DND-41 (cell line): ENCODE measurements around the gene SULT1B1.

ENCODE experiments used
- ATAC-seq: fragments of 200-7000 bp; cut with Tn5 transposase; 3 replicates; pipeline ENCODE4 v1.9.1; 2021; ENCODE audit warnings: low read depth; ENCODE audit not compliant: insufficient read depth
- DNase-seq: peaks from one replicate; pipeline ENCODE4 v3.0.0-alpha.2; 2020
- H2AFZ ChIP-seq: 2 replicates; pipeline ENCODE4 v1.6.0; 2012; ENCODE audit warnings: low read depth, low read length
- H3K27ac ChIP-seq: 2 replicates; pipeline ENCODE4 v1.5.1; 2012; ENCODE audit warnings: low read length, inconsistent platforms
- H3K27me3 ChIP-seq: fragments of 200-600 bp; sonication (generic); 2 replicates; pipeline ENCODE4 v1.6.0; 2012; ENCODE audit warnings: low read length, mild to moderate bottlenecking, inconsistent platforms; ENCODE audit not compliant: insufficient read depth, poor library complexity
- H3K36me3 ChIP-seq: 2 replicates; pipeline ENCODE4 v1.5.1; 2012; ENCODE audit warnings: low read length, inconsistent platforms; ENCODE audit not compliant: insufficient read depth
- H3K4me1 ChIP-seq: 2 replicates; pipeline ENCODE4 v1.5.1; 2012; ENCODE audit warnings: mild to moderate bottlenecking, low read length; ENCODE audit not compliant: insufficient read depth
- H3K4me2 ChIP-seq: 2 replicates; pipeline ENCODE4 v1.6.0; 2012; ENCODE audit warnings: mild to moderate bottlenecking, moderate library complexity, low read length, inconsistent platforms; ENCODE audit not compliant: insufficient read depth
- H3K4me3 ChIP-seq, 2 experiments: fragments of 200-600 bp in 1 of 2; shearing (Covaris generic) in 1 of 2; 2 replicates each; pipeline ENCODE4 v1.5.1; 2012 to 2016; ENCODE audit warnings: inconsistent platforms in 2 of 2, low read length in 2 of 2, mild to moderate bottlenecking in 2 of 2, low read depth in 1 of 2, moderate library complexity in 1 of 2
- H3K79me2 ChIP-seq: 2 replicates; pipeline ENCODE4 v1.6.0; 2012; ENCODE audit warnings: low read length, inconsistent platforms; ENCODE audit not compliant: insufficient read depth
- H3K9ac ChIP-seq: 2 replicates; pipeline ENCODE4 v1.6.0; 2012; ENCODE audit warnings: low read depth, mild to moderate bottlenecking, inconsistent platforms, low read length, moderate library complexity
- H3K9me3 ChIP-seq: 2 replicates; pipeline ENCODE4 v1.5.1; 2012; ENCODE audit warnings: low read length, moderate library complexity, mild to moderate bottlenecking, inconsistent platforms; ENCODE audit not compliant: insufficient read depth, severe bottlenecking
- H4K20me1 ChIP-seq: 2 replicates; pipeline ENCODE4 v1.6.0; 2012; ENCODE audit warnings: low read length; ENCODE audit not compliant: insufficient read depth
- EZH2 ChIP-seq: IDR thresholded peaks from 3 replicates; pipeline ENCODE4 v1.6.1; 2012; ENCODE audit warnings: borderline replicate concordance, low read depth, mild to moderate bottlenecking, moderate library complexity, low read length, inconsistent platforms; ENCODE audit not compliant: severe bottlenecking
- TF ChIP-seq, protein P1 (sequence below): IDR thresholded peaks from 2 replicates; pipeline ENCODE4 v1.5.1; 2012; ENCODE audit warnings: borderline replicate concordance, low read length, moderate library complexity, mild to moderate bottlenecking; ENCODE audit not compliant: poor library complexity, severe bottlenecking; ENCODE audit errors: extremely low read depth

Gene SULT1B1

DNA sequence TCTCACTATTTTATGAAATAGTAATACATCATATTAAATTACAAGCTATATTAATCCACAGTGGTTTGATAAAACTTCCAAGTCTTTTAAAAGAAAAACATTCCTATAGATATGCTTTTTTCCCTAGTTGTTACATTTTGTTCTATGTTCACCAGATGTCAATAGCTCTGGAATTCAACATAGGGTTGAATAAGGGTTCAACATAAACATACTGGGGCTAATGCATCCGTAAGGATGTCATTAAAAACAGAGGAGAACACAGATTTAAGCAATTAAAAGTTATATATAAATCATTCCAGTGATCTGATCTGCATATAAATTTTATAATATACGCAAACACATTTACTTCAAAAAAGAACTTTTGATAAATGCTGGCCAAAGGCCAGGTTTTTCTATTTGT, 32.5 kb downstream of the SULT1B1 start:
- Histone ChIP-seq H2AFZ (no peak overlapping the region), H3K27me3 (peaks cover 2% of the 10 kb centered on the region), H3K79me2 (no peaks in the 10 kb centered on the region), H3K9ac (no peak overlapping the region), H3K9me3 (no peaks in the 10 kb centered on the region), H3K4me3 (no peak overlapping the region), H3K36me3 (no peaks in the 10 kb centered on the region), H4K20me1 (no peaks in the 10 kb centered on the region), H3K27ac (no peak overlapping the region), H3K4me2 (no peak overlapping the region), H3K4me1 (no peaks in the 10 kb centered on the region)
- ATAC-seq, result no peak
- TF ChIP-seq, protein P1, sequence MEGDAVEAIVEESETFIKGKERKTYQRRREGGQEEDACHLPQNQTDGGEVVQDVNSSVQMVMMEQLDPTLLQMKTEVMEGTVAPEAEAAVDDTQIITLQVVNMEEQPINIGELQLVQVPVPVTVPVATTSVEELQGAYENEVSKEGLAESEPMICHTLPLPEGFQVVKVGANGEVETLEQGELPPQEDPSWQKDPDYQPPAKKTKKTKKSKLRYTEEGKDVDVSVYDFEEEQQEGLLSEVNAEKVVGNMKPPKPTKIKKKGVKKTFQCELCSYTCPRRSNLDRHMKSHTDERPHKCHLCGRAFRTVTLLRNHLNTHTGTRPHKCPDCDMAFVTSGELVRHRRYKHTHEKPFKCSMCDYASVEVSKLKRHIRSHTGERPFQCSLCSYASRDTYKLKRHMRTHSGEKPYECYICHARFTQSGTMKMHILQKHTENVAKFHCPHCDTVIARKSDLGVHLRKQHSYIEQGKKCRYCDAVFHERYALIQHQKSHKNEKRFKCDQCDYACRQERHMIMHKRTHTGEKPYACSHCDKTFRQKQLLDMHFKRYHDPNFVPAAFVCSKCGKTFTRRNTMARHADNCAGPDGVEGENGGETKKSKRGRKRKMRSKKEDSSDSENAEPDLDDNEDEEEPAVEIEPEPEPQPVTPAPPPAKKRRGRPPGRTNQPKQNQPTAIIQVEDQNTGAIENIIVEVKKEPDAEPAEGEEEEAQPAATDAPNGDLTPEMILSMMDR, result no peak
- no peak for TF ChIP-seq EZH2
- no peak for DNase-seq

DNA sequence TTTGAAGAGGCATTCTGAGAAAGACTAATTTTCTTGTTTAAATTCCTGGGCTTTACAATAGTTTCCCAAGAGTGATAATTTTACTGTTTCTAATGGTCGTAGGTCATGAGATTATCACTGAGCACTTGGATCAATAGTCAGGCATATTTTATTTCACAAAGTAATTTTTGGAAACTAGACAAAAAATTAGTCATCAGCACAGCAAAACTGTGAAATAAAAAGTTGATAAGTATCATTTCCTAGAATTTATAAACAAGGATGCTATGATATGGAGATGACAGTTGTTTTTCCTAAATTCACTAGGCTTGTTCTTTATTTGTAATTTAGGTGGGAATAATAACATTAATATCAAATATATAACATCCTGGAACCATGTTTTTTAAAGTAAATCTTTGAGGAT, 33.0 kb downstream of the SULT1B1 start:
- Histone ChIP-seq H2AFZ (no peak overlapping the region), H3K27ac (no peak overlapping the region), H3K4me2 (no peak overlapping the region), H4K20me1 (no peaks in the 10 kb centered on the region), H3K9ac (no peak overlapping the region), H3K36me3 (no peaks in the 10 kb centered on the region), H3K79me2 (no peaks in the 10 kb centered on the region), H3K4me1 (no peaks in the 10 kb centered on the region), H3K27me3 (peaks cover 2% of the 10 kb centered on the region), H3K4me3 (no peak overlapping the region), H3K9me3 (no peaks in the 10 kb centered on the region)
- DNase-seq (no peak), ATAC-seq (no peak)
- TF ChIP-seq, protein P1, result no peak
- no peak for TF ChIP-seq EZH2

DNA sequence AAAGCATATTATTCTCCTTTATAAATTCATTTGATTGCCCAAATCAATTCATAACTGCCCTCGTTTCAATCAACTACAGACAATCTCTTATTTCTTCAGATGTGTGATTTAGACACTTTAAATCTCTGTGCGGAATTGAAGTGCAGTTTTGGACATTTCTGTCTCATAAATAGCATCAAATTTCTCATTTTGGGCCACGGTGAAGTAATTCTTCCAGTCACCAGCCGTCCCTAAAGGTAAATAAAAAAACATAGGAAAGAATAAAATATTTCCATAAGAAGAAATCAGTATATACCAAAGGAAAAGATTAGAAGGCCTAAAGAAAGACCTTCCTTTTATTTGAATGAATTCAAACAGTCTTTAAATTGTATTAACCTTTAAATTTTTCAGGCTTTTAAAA, 33.4 kb downstream of the SULT1B1 start:
- TF ChIP-seq EZH2, result no peak
- TF ChIP-seq, protein P1, result no peak
- Histone ChIP-seq H3K9ac (no peak overlapping the region), H3K27ac (no peak overlapping the region), H3K4me1 (no peaks in the 10 kb centered on the region), H3K9me3 (no peaks in the 10 kb centered on the region), H3K4me3 (no peak overlapping the region), H3K27me3 (peaks cover 2% of the 10 kb centered on the region), H2AFZ (no peak overlapping the region), H3K79me2 (no peaks in the 10 kb centered on the region), H3K36me3 (no peaks in the 10 kb centered on the region), H3K4me2 (no peak overlapping the region), H4K20me1 (no peaks in the 10 kb centered on the region)
- ATAC-seq, result no peak
- DNase-seq, result no peak
